PC-9 (cell line): Measurements from ENCODE around the gene PRRC2A.

Source experiments
- CTCF ChIP-seq: fragments of 200-600 bp; sonication (generic); conservative IDR thresholded peaks from 2 replicates; pipeline ENCODE4 v1.6.1; 2017; ENCODE audit warnings: mixed run types, antibody characterized with exemption, mild to moderate bottlenecking, moderate library complexity
- EZH2 ChIP-seq: fragments of 200-600 bp; sonication (generic); IDR thresholded peaks from 2 replicates; pipeline ENCODE4 v1.8.0; 2017; ENCODE audit warnings: antibody characterized with exemption, low read depth

- TF ChIP-seq CTCF (no peak), EZH2 (no peak)
Measured at GRCh38 chr6:31643818-31644454, 23.4 kb downstream of the PRRC2A start.
